Islet of Langerhans (tissue), 1 donor: ENCODE measurements around the gene TMEM220.

Source experiments
- FAIRE-seq: peaks from one replicate; lab custom pipeline; 2011; peaks lifted over from hg19 to GRCh38; lab: Jason Lieb, UNC

TMEM220 gene

DNA sequence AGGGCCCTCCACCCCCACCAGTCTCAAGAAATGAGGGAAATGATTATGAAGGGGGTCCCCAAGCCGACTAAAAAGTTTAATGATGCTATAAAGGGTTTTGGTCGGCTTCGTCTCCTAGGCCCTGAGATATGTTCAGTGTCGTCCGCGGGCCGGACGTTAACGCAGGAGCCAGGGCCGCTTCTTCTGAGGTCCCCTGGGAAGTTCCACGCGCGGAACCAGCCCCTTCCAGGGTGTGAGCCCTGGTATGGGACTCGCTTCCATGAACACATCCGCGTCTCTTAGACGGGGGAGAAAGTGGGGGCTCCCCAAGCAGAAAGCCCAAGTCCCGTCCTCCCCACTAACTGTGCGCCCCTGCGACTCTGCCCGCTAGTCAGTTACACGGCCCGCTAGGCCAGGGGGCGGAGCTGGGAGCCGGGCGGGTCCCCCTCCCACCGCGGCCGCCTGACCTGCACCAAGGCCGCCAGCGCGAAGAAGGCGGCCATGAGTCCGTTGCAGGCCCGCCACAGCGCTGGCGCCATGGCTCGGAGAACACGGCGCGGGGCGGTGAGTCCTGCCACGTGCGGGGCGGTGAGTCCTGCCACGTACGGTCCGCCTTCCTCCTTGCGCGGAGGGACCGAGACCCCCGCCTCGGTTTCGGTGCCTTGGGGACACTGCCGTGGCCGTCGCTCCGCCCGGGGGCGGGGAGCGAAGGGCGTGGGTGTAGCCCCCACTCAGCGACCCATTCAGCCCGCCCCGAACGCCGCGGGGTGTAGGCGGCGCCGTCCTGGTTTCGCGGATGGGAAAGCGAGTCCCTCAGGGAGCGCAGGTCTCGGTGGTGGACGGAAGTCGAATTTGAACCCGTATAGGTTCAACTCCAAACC, at the start of gene TMEM220:
TSS of gene TMEM220 (minus strand) at position 690 of the 860 bp plus-strand sequence. CDS start at position 518, 172 bp downstream.
- FAIRE-seq, result no peak

DNA sequence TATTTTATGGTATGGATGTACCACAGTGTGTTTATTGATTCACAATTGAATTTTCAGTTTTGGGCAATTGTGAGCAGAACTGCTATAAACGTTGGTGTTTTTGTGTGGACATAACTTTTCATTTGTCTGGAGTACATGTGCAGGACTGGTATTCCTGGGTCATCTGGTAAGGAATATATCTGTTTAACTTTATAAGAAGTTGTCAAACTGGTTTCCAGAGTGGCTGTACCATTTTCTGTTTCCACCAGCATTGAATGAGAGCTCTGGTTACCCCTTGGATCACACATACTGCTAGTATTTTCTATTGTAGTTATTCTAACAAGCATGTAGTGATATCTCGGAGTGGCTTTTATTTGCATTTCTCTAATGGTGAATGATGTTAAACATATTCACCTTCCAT, 49.8 kb upstream of the TMEM220 start:
- FAIRE-seq, result no peak

GRCh38 chr17:10777890-10778289, 48.1 kb upstream of the TMEM220 start:
- FAIRE-seq, result no peak

DNA sequence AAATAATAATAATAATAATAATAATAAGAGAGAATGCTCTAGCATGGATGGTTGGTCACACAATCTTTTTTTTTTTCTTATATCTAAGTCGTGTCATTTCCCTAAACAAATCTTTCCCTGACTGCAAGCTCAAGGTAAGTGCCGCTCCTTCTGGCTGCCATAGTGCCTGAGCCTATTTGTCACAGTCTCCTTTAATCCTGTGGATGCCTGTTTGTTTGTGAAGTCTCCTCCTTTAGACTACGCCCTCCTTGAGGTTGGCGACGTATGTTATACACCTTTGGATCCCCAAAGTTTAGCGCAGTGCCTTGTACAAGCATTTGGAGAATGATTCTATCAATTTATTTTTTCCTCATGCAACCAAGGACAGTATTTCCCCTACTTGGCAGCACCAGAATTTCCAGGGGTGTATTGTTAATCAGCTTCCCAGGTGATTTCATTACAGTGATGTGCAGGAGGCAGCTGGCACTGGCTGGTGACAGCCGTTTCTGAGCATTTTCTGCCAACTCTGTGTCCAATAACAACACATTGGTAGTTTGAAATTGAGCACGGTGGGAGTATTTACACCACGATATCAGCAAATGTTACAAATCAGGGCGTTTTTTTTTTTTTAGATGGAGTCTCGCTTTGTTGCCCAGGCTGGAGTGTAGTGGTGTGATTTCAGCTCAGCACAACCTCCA, 47.4 kb upstream of the TMEM220 start:
- no peak for FAIRE-seq

DNA sequence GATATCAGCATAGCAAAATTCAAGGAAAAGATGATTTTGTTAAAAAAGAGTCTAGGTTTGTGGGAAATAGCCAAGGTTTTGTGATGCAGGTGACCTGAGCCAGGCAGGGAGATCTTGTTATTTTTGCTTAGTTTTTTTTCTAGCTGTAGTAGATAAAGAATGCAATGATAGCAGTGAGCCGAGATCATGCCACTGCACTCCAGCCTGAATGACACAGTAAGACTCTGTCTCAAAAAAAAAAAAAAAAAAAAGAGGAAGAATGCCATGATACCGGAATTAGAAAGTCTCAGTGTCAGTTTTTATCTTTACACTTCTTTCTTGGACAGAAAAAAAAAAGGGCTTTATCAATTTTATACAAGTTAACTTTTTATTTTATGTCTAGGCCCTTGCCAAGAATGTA, 46.6 kb upstream of the TMEM220 start:
- no peak for FAIRE-seq

GRCh38 chr17:10775740-10776356, 46.0 kb upstream of the TMEM220 start:
- no peak for FAIRE-seq

DNA sequence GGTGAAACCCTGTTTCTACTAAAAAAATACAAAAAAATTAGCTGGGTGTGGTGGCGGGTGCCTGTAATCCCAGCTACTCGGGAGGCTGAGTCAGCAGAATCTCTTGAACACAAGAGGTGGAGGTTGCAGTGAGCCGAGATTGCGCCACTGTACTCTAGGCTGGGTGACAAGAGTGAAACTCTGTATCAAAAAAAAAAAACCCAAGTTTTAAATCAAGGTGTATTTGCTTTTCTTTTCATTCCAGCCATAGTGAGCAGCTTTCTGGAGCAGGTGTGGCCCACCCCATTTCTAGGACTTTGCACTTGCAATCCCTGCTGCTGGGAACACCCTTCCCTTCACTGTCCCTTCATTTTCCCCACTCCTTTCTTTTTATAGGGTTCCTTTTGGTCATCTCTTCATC, 45.2 kb upstream of the TMEM220 start:
- no peak for FAIRE-seq

- no peak for FAIRE-seq
Observed at GRCh38 chr17:10773391-10773790, 43.6 kb upstream of the TMEM220 start.

GRCh38 chr17:10772425-10773380, 42.9 kb upstream of the TMEM220 start:
- FAIRE-seq, result no peak

GRCh38 chr17:10771148-10771547, 41.3 kb upstream of the TMEM220 start:
- no peak for FAIRE-seq

DNA sequence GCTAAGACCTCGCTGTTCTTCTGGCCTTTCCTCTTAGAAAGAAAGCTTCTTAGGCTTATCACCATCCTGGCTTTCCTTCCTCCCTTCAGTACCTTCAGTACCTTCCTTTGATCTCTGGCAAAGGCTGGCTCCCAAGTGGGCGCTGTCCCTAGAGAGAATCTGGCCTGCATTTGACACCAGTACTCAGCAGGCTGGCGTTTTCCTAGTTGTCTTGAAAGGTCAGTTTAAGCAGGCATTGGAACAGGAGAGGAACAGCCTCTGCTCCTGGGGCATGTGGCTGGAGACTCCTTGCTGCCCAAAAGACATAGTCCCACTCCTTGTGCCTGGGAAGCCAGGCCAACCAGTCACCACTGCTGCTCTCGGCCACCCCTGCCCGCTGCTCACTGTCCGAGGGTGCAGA, 40.0 kb upstream of the TMEM220 start:
- no peak for FAIRE-seq

GRCh38 chr17:10768750-10769251, 39.0 kb upstream of the TMEM220 start:
- FAIRE-seq, result no peak

GRCh38 chr17:10767232-10767631, 37.4 kb upstream of the TMEM220 start:
- no peak for FAIRE-seq

- no peak for FAIRE-seq
Observed at GRCh38 chr17:10762037-10762436, 32.2 kb upstream of the TMEM220 start.

DNA sequence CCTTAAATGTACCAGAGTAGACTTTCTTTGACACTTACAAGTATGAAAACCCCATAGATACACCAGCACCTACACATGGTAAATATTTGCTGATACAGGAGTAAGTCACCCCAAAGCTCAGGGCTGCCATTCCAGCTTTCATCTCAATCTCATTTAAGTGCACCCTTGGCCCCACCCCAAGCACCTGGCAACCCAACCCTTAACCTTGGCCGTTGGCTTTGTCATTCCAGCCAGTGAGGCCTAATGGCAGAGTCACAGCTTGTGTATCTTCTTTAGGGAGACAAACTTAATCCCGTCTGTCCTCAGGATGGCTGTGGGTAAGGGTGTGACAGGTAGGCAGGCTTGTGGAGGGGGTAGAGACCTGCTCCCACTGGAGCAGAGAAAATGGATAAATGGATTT, 31.5 kb upstream of the TMEM220 start:
- no peak for FAIRE-seq

GRCh38 chr17:10758062-10758461, 28.2 kb upstream of the TMEM220 start:
- no peak for FAIRE-seq

- no peak for FAIRE-seq
Observed at GRCh38 chr17:10757647-10758046, 27.8 kb upstream of the TMEM220 start.

DNA sequence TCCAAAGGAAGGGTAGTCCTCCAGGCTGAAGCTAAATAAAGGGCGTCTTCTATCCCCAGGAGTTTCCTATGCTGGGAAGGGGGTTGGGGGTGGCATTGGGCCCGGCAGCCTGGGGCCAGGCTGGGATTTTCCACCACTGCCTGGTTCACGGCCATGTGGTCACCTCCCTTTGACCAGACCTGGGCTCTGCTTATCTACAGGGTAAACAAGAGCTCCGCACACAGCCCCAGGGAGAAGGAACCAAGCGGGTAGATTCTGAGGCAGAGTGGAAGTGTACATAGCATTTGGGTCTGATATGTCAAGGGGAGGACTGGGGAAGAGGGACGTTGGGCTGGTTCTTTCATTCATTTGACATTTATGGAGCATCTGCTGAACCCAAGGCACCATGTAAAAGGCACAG, 27.2 kb upstream of the TMEM220 start:
- FAIRE-seq, result no peak

GRCh38 chr17:10756619-10757018, 26.8 kb upstream of the TMEM220 start:
- FAIRE-seq, result no peak

DNA sequence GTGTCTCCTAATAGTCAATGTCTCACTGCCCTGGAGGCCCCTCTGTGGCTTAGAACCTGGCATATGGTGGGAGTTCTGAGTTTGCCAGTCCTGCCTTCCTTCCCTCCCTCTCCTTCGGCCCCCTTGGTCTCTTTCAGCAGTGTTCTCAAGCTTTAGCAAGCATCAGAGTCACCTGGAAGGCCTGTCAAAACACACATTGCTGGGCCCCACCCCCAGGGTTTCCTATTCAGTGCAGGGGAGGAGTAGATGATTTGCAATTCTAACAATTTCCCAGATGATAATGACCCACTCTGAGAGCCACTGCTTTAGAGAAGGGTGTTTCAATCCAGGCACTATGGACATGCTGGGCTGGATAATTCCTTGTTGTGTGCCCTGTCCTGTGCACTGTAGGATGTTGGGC, 26.4 kb upstream of the TMEM220 start:
- FAIRE-seq, result no peak

DNA sequence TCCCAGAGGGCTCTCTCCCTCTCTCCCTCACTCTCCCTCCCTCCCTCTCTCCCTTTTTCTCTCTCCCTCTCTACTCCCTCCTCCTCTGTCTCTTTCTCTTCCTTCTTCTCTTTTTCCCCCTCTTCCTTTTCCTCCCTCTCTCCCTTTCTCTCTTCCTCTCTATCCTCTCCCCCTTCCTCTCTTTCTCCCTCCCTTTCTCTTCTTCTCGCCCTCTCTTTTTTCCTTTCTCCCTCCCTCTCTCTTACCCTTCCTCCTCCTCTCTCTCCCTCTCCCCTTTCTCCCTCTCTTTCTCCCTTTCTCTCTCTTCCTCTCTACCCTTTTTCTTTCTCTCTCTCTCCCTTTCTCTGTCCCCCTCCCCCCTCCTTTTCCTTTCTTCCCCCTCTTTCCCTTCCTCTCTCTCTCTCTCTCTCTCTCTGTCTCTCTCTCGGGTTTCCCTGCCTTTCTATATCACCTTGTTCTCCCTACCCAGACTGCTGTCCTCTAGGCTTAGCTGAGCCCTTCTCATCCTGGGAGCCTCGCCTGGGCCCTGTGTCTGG, 25.8 kb upstream of the TMEM220 start:
- FAIRE-seq, result no peak
